ENCODE data around the gene ALDOA. TPM values are rescaled to one million over a fixed set of nuclear protein-coding genes. Genes with fewer than 3 reads are reported as not detected.

The ALDOA gene
- polyA plus RNA-seq, 1 experiment = 631 TPM

- ChIA-PET CTCF (interaction anchor here (0.8 kb wide), 1 partner anchor 18 kb away, joined by 3 read pairs; no protein-coding TSS in a partner anchor), POLR2A (no interaction called here)
- no peak overlapping the region for H3K27ac ChIP-seq (ENCODE audit: low read depth, low read length)
- TF ChIP-seq, protein P1, sequence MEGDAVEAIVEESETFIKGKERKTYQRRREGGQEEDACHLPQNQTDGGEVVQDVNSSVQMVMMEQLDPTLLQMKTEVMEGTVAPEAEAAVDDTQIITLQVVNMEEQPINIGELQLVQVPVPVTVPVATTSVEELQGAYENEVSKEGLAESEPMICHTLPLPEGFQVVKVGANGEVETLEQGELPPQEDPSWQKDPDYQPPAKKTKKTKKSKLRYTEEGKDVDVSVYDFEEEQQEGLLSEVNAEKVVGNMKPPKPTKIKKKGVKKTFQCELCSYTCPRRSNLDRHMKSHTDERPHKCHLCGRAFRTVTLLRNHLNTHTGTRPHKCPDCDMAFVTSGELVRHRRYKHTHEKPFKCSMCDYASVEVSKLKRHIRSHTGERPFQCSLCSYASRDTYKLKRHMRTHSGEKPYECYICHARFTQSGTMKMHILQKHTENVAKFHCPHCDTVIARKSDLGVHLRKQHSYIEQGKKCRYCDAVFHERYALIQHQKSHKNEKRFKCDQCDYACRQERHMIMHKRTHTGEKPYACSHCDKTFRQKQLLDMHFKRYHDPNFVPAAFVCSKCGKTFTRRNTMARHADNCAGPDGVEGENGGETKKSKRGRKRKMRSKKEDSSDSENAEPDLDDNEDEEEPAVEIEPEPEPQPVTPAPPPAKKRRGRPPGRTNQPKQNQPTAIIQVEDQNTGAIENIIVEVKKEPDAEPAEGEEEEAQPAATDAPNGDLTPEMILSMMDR (IDR thresholded peaks at IDR 0.05; ENCODE audit: low read depth, low read length) = no peak
- no peak for DNase-seq (ENCODE audit: low read depth, low spot score)
- H3K27me3 ChIP-seq (ENCODE audit: control insufficient read depth, insufficient read depth, low read length) = no peaks in the 10 kb centered on the region
- no peaks in the 10 kb centered on the region; the same call in 1 of the 2 replicates for H3K9me3 ChIP-seq (ENCODE audit: control insufficient read depth, insufficient read depth, low read length)
- H3K4me3 ChIP-seq (ENCODE audit: low read depth, low read length) = no peak overlapping the region
Measured at GRCh38 chr16:30049871-30050270, 15.7 kb upstream of the ALDOA start.

DNA sequence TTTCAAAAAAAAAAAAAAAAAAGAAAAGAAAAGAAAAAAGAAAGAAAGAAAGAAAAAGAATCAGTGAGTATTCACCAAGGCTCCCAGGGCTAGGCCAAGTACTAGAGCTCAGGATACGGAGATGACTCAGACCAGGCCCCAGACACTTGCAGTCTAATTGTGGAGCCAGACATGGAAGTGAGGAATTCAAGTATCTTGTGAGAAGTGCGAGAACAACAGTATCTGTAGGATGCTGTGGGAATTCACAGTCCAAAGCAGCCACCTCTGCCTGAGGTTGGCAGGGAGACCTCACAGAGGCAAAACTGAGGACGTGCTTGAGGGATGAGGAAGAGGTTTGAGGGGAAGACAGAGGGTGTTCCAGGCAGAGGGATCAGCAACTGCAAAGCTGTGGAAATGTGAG is 14.0 kb upstream of the ALDOA start:
- H3K27me3 ChIP-seq (ENCODE audit: control insufficient read depth, insufficient read depth, low read length) = no peaks in the 10 kb centered on the region
- ChIA-PET POLR2A (interaction anchor here (0.6 to 0.9 kb wide), 2 partner anchors 18 to 125 kb away, joined by 4 to 7 read pairs; no protein-coding TSS in a partner anchor), CTCF (interaction anchor here (0.6 to 1.5 kb wide), 2 partner anchors 10 to 23 kb away, joined by 5 read pairs; no protein-coding TSS in a partner anchor)
- H3K27ac ChIP-seq (ENCODE audit: low read depth, low read length) = peak overlapping the region; percentile 21
- no peaks in the 10 kb centered on the region; the same call in 1 of the 2 replicates for H3K9me3 ChIP-seq (ENCODE audit: control insufficient read depth, insufficient read depth, low read length)
- TF ChIP-seq, protein P1 (IDR thresholded peaks at IDR 0.05; ENCODE audit: low read depth, low read length) = no peak
- H3K4me3 ChIP-seq (ENCODE audit: low read depth, low read length) = no peak overlapping the region
- DNase-seq (ENCODE audit: low read depth, low spot score) = no peak

GRCh38 chr16:30052671-30053372 is 12.7 kb upstream of the ALDOA start:
- Histone ChIP-seq H3K9me3 (ENCODE audit: control insufficient read depth, insufficient read depth, low read length) (no peaks in the 10 kb centered on the region; the same call in 1 of the 2 replicates), H3K27ac (ENCODE audit: low read depth, low read length) (peak overlapping the region; percentile 39), H3K4me3 (ENCODE audit: low read depth, low read length) (peak overlapping the region; percentile 81), H3K27me3 (ENCODE audit: control insufficient read depth, insufficient read depth, low read length) (no peaks in the 10 kb centered on the region)
- TF ChIP-seq, protein P1 (IDR thresholded peaks at IDR 0.05; ENCODE audit: low read depth, low read length) = no peak
- peak; percentile 75 for DNase-seq (ENCODE audit: low read depth, low spot score)
- POLR2A ChIA-PET = interaction anchor here (0.5 to 2.2 kb wide), 4 partner anchors 13 to 87 kb away, joined by 3 to 25 read pairs (median 6); partner anchors contain the start of gene ALDOA
- CTCF ChIA-PET = interaction anchor here (0.6 kb wide), 1 partner anchor 204 kb away, joined by 3 read pairs; no protein-coding TSS in a partner anchor

DNA sequence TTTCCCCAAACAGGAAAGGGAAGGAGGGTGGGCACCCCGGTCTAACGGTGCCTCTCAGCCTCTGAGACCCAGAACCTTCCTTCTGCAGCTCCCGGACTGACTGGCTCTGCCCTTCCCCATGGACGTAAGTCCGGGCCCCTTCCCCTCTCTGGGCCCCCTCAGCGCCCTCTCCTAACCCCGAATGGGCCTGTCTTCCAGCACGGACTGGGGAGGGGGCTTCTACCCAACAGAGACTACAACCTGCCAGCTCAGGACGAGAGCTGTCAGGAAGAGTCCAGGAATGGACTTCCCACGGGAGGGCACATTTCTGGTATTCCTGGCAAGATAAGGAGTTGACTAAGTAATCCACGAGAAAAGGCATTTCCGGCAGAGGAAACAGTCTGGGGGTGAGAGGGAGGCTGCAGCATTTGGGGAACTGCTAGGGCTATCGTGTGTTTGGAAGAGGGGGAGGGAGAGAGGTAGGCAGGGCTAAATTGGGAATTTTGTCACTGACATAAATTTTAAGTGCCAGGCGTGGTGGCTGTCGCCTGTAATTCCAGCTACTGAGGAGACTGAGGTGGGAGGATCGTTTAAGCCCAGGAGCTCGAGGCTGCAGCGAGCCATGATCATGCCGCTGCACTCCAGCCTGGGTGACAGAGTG is 12.1 kb upstream of the ALDOA start:
- Histone ChIP-seq H3K27ac (ENCODE audit: low read depth, low read length) (peak overlapping the region; percentile 39), H3K9me3 (ENCODE audit: control insufficient read depth, insufficient read depth, low read length) (no peaks in the 10 kb centered on the region; the same call in 1 of the 2 replicates), H3K4me3 (ENCODE audit: low read depth, low read length) (peak overlapping the region; percentile 81), H3K27me3 (ENCODE audit: control insufficient read depth, insufficient read depth, low read length) (no peaks in the 10 kb centered on the region)
- ChIA-PET POLR2A (interaction anchor here (0.7 to 2.2 kb wide), 2 partner anchors 12 to 22 kb away, joined by 3 to 25 read pairs; partner anchors contain the start of gene ALDOA), CTCF (interaction anchor here (0.6 kb wide), 1 partner anchor 205 kb away, joined by 3 read pairs; no protein-coding TSS in a partner anchor)
- TF ChIP-seq, protein P1 (IDR thresholded peaks at IDR 0.05; ENCODE audit: low read depth, low read length) = no peak
- no peak for DNase-seq (ENCODE audit: low read depth, low spot score)

All from AG04450 (cell line).